ENCODE results near the gene PTPRB.

Gene PTPRB

GRCh38 chr12:70486588-70486987 lies 150.6 kb downstream of the PTPRB start:
- DNase-seq (ENCODE audit: low read depth): no peak
- TF ChIP-seq, protein P1, sequence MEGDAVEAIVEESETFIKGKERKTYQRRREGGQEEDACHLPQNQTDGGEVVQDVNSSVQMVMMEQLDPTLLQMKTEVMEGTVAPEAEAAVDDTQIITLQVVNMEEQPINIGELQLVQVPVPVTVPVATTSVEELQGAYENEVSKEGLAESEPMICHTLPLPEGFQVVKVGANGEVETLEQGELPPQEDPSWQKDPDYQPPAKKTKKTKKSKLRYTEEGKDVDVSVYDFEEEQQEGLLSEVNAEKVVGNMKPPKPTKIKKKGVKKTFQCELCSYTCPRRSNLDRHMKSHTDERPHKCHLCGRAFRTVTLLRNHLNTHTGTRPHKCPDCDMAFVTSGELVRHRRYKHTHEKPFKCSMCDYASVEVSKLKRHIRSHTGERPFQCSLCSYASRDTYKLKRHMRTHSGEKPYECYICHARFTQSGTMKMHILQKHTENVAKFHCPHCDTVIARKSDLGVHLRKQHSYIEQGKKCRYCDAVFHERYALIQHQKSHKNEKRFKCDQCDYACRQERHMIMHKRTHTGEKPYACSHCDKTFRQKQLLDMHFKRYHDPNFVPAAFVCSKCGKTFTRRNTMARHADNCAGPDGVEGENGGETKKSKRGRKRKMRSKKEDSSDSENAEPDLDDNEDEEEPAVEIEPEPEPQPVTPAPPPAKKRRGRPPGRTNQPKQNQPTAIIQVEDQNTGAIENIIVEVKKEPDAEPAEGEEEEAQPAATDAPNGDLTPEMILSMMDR (conservative IDR thresholded peaks at IDR 0.05; ENCODE audit: low read length): no peak
- no peak overlapping the region for H3K4me3 ChIP-seq (ENCODE audit: low read length)

DNA sequence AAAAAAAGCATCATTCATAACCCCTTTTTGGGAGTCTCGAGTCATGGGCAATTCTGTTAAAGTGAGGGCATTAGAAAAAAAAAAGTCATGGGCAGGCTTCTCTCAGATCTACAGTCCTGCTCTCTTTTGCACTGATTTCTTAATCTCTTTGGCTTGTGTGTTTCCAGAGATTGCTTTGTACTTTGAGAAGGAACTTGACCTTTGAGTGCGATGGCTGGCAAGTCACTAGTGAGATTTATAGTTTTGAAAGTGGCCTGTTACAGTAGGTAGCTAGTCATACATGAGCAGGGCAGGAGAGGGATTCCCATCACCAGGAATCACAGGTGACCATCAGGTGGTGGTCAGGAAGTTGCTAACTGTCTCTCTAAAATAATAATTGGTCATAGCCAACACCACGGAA lies 151.5 kb downstream of the PTPRB start:
- TF ChIP-seq, protein P1 (conservative IDR thresholded peaks at IDR 0.05; ENCODE audit: low read length): no peak
- H3K4me3 ChIP-seq (ENCODE audit: low read length): no peak overlapping the region

GRCh38 chr12:70484464-70484863 lies 152.8 kb downstream of the PTPRB start:
- TF ChIP-seq, protein P1 (conservative IDR thresholded peaks at IDR 0.05; ENCODE audit: low read length): no peak
- no peak overlapping the region for H3K4me3 ChIP-seq (ENCODE audit: low read length)
- no peak for DNase-seq (ENCODE audit: low read depth)

More for the DNA sequence above, 151.5 kb downstream of the PTPRB start:
- no peak for DNase-seq (ENCODE audit: low read depth)

GRCh38 chr12:70482764-70483163 lies 154.5 kb downstream of the PTPRB start:
- TF ChIP-seq, protein P1 (conservative IDR thresholded peaks at IDR 0.05; ENCODE audit: low read length): no peak
- DNase-seq (ENCODE audit: low read depth): no peak
- H3K4me3 ChIP-seq (ENCODE audit: low read length): no peak overlapping the region

GRCh38 chr12:70469221-70469820 lies 167.9 kb downstream of the PTPRB start:
- TF ChIP-seq, protein P1 (conservative IDR thresholded peaks at IDR 0.05; ENCODE audit: low read length): no peak
- DNase-seq (ENCODE audit: low read depth): no peak
- H3K4me3 ChIP-seq (ENCODE audit: low read length): no peak overlapping the region

- TF ChIP-seq, protein P1 (conservative IDR thresholded peaks at IDR 0.05; ENCODE audit: low read length): no peak
- no peak overlapping the region for H3K4me3 ChIP-seq (ENCODE audit: low read length)
- DNase-seq (ENCODE audit: low read depth): no peak
Measured at GRCh38 chr12:70468741-70469140, 168.5 kb downstream of the PTPRB start.

- no peak for DNase-seq (ENCODE audit: low read depth)
- no peak overlapping the region for H3K4me3 ChIP-seq (ENCODE audit: low read length)
Measured at GRCh38 chr12:70467918-70468733, 169.1 kb downstream of the PTPRB start.

More at GRCh38 chr12:70467918-70468733, 169.1 kb downstream of the PTPRB start:
- TF ChIP-seq, protein P1 (conservative IDR thresholded peaks at IDR 0.05; ENCODE audit: low read length): no peak
